ENCODE results near the gene ABHD5.

Gene ABHD5

GRCh38 chr3:43773273-43774094, 82.7 kb downstream of the ABHD5 start:
- no peak for DNase-seq (ENCODE audit: insufficient read length, low spot score)
- no peak for FAIRE-seq

- FAIRE-seq: no peak
Measured at GRCh38 chr3:43774799-43775198, 84.1 kb downstream of the ABHD5 start.

GRCh38 chr3:43776101-43776500, 85.4 kb downstream of the ABHD5 start:
- no peak for FAIRE-seq
- no peak for DNase-seq (ENCODE audit: insufficient read length, low spot score)

More at GRCh38 chr3:43774799-43775198, 84.1 kb downstream of the ABHD5 start:
- DNase-seq (ENCODE audit: insufficient read length, low spot score): no peak

- DNase-seq (ENCODE audit: insufficient read length, low spot score) (no peak), FAIRE-seq (no peak)
Measured at GRCh38 chr3:43779850-43780249, 89.1 kb downstream of the ABHD5 start.

GRCh38 chr3:43782541-43782940, 91.8 kb downstream of the ABHD5 start:
- no peak for FAIRE-seq
- no peak for DNase-seq (ENCODE audit: insufficient read length, low spot score)

Data from GM19239 (cell line).